ENCODE data around the gene STOM.
"Not testable (repeated sequence)": the region's sequence is repeated elsewhere in the genome, so short reads cannot be mapped to it uniquely, and the experiment has no call there.

The STOM gene

DNA sequence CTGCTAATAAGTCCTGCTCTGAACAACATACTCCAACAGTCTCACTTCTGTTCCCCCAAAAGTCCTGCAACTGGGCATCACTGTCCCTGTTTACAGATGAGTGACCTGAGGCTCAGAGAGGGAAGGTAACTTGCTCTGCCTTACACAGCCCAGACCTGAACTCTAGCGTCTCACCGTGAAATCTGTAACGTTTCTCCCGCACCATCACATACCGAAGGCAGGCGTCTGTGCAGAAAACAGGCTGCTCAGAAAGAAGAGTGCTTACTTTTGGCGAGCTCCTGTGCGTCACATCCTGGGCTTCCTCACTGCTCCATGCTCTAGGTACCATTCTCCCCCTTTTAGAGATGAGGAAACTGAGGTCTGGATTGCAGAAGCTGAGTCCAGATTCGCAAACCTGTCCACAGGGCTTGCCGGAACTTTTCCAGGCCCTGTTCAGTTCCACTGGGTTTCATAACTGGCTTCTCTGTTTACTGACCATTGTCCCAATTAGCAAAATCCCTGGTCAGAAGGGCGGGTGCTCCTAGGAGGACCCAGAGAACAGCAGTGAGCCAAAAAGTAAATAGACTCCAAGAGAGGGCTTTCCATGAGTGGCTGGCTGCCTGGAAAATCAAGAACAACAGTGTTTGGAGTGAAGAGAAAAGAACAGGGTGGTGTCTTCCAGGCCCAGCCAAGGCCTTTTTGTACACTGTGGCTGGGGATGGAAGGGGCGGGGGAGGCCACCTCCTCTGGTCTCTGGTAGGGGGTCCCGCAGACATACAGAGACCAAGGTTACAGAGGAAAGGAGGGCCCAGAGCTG is 75.0 kb downstream of the STOM start:
- H3K27ac ChIP-seq, result no peak overlapping the region
- TF ChIP-seq ZFX (IDR thresholded peaks at IDR 0.05), result no peak
- TF ChIP-seq, protein P1, sequence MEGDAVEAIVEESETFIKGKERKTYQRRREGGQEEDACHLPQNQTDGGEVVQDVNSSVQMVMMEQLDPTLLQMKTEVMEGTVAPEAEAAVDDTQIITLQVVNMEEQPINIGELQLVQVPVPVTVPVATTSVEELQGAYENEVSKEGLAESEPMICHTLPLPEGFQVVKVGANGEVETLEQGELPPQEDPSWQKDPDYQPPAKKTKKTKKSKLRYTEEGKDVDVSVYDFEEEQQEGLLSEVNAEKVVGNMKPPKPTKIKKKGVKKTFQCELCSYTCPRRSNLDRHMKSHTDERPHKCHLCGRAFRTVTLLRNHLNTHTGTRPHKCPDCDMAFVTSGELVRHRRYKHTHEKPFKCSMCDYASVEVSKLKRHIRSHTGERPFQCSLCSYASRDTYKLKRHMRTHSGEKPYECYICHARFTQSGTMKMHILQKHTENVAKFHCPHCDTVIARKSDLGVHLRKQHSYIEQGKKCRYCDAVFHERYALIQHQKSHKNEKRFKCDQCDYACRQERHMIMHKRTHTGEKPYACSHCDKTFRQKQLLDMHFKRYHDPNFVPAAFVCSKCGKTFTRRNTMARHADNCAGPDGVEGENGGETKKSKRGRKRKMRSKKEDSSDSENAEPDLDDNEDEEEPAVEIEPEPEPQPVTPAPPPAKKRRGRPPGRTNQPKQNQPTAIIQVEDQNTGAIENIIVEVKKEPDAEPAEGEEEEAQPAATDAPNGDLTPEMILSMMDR (conservative IDR thresholded peaks at IDR 0.05), result no peak

DNA sequence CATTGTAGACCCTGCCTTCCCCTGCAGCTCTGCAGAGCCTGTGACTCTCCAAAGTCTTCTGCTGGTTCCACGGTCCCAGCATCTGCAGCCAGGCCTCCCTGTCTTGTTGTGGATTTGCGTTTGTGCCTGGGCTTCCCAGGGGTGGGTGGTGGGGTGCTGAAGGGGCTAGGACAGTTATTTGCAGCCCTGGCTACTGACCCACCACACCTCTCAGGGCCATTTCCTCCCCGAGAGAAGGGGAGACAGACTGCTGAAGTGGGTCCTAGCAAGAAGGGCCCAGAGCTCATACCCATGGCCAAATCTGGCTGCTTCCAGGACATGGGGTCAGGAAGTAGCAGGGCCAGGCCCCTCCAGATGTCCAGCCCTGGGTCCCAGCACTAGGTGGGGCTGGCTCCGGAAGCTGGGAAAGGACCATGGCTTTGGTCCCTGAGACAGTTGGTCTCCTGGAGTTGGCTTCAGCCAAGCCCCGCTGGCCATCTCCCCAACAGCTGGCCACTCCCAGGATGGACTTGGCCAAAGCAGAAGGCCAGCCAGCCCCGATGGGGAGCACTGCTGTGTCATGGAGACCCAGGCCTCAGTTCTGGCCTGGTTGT is 75.8 kb downstream of the STOM start:
- no peak overlapping the region for H3K27ac ChIP-seq

DNA sequence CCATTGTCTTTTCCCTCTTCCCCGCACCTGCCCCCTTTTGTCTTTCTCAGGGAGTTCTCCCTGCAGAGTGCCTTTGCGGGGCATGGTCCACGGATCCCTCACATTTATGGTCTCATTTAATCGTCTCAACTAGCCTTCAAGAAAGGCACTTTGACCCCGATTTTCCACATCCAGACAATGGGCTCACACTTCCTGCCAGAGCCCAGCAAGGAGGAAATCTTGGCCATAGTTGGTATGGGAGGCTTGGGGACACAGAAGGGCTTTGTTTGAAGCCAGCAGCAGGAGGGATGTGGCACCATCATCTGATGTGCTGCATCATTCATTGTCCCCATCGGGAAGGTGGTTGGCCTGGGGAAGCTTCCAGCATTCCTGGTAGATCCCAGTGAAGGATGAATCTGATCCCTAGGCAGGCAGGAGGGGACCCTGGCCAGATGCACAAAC is 77.2 kb downstream of the STOM start:
- TF ChIP-seq, protein P1 (conservative IDR thresholded peaks at IDR 0.05), result no peak
- no peak for TF ChIP-seq ZFX (IDR thresholded peaks at IDR 0.05)
- H3K27ac ChIP-seq, result no peak overlapping the region

More for the DNA sequence above, 75.8 kb downstream of the STOM start:
- no peak for TF ChIP-seq ZFX (IDR thresholded peaks at IDR 0.05)
- TF ChIP-seq, protein P1 (conservative IDR thresholded peaks at IDR 0.05), result no peak

DNA sequence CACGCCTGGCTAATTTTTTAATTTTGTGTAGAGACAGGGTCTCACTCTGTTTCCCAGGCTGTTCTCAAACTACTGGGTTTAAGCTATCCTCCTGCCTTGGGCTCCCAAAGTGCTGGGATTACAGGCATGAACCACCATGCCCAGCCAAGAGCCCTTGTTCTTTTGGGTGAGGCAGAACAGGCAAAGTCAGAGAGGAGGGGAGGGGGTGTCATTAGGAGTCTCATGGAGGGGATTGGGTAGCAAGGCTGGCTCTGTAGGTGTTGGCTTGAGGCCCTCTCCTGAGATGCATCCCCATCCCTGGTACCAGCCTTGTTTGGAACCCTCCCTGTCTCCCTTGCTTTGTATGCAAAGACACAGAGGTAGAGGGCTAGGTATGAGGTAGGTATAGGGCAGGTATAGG is 78.0 kb downstream of the STOM start:
- TF ChIP-seq, protein P1 (conservative IDR thresholded peaks at IDR 0.05), result no peak
- TF ChIP-seq ZFX (IDR thresholded peaks at IDR 0.05), result no peak
- no peak overlapping the region for H3K27ac ChIP-seq

DNA sequence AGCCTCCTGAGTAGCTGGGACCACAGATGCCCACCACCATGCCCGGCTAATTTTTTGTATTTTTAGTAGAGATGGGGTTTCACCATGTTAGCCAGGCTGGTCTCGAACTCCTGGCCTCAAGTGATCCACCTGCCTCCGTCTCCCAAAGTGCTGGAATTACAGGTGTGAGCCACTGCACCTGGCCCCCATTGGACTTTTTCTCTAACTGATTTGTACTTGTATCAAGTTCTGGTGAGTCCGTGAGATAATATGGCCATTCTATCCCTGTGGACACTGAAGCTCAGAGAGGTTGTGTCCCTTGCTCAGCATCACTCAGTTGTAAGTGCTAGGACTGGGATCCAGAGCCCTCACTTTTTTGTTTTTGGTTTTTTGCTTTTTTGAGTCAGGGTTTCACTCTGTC is 78.5 kb downstream of the STOM start:
- H3K27ac ChIP-seq, result not testable (repeated sequence)

DNA sequence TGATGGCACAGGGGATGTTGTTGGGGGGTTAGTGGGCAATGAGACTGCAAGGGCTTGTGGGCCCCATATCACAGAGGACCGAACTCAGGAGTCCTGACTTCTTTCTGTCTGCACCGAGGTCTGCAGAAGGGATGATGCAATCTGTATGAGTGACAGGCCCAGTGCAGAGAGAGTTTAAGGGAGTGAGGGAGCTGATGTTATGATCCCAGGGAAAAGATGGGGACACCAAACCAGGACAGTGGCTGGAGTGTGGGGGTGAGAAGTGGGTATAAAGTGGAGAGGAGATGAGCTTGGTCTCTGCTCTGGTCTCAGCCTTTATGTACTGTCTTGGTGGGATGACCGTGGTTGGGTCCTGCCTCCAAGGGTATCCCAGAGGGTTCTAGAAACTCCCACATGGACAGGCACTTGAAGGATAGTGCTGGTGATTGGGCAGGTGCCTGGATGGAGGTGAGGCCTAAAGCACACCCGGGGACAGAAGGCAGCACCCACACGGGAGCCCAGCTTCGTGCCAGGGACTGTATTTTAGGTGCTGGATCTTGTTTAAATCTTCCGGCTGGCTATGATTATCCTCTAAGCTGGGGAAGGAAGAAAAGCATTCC is 80.2 kb downstream of the STOM start:
- TF ChIP-seq ZFX (IDR thresholded peaks at IDR 0.05), result no peak
- TF ChIP-seq, protein P1 (conservative IDR thresholded peaks at IDR 0.05), result no peak
- no peak overlapping the region for H3K27ac ChIP-seq

DNA sequence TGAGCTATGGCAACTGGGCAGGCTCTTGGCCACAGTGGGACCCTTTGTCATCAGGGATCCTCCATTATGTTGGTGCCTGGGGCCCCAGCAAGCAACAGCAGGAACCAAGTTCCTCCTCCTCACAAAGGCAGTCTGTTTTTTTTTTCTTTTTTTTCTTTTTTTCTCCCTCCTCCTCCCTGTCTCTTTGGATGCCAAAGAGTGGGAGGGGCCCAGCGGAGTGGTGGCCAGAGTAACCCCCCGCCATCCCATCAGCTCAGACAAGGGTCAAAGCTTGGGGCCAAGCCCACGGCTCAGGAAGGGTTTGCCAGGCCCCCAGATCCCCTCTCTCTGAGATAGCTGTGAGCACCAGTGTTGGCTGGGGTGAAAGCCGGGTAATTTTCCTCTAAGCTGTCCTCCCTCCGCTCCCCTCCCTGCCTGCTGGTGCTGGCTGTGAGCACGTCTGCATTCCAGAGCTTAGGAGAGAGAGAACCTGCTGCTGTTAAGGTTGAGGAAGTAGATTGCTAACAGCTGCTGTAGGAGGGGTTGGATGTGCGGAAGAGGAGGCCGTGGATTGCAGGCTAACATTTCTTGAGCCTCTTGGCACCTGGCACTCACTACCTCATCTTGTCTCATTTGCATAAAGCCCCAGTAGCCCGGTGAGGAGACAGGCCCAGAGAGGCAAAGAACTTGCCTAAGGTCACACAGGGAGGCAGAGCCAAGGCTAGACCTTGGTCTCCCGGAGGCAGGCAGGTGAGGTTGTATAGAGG is 80.9 kb downstream of the STOM start:
- no peak overlapping the region for H3K27ac ChIP-seq
- TF ChIP-seq ZFX (IDR thresholded peaks at IDR 0.05), result no peak
- TF ChIP-seq, protein P1 (conservative IDR thresholded peaks at IDR 0.05), result no peak

Measured in C4-2B (cell line).